Measurements from ENCODE around the gene BHLHE23. TPM values are rescaled to one million over a fixed set of nuclear protein-coding genes. Genes with fewer than 3 reads are reported as not detected.
A peak's percentile ranks its signal among the peaks of the same experiment; 100 is the strongest.

Gene BHLHE23
- total RNA-seq, 2 experiments from 2014 or later, result not detected

GRCh38 chr20:63009988-63010769 is 3.4 kb upstream of the BHLHE23 start:
- Histone ChIP-seq H3K79me2 (ENCODE audit: insufficient read depth, low read depth, low read length) (no peaks in the 10 kb centered on the region), H3K4me1 (ENCODE audit: insufficient read depth, low read length, poor library complexity, severe bottlenecking) (peaks cover 4% of the 10 kb centered on the region), H4K20me1 (ENCODE audit: insufficient read depth, low read length) (no peaks in the 10 kb centered on the region), H3K9me2 (ENCODE audit: insufficient read depth, low read length) (no peaks in the 10 kb centered on the region), H2AFZ (ENCODE audit: low read length) (no peak overlapping the region), H3K36me3 (ENCODE audit: insufficient read depth, low read length) (no peaks in the 10 kb centered on the region), H3K27ac (ENCODE audit: low read depth, low read length, poor library complexity, severe bottlenecking) (no peak overlapping the region), H3K4me2 (ENCODE audit: low read length) (peak overlapping the region; percentile 24; the same call in 1 of the 2 replicates), H3K4me3 (ENCODE audit: low read depth, low read length, poor library complexity, severe bottlenecking) (no peak overlapping the region), H3K9me3 (ENCODE audit: low read length) (peaks cover 13% of the 10 kb centered on the region; the same call in 1 of the 2 replicates)
- intact Hi-C loops (cut with micrococcal nuclease; ENCODE audit: unreplicated experiment), result loop anchor here (1.0 to 10.0 kb wide), 4 partner anchors 38 to 187 kb away; partner anchors contain the start of gene SLC17A9
- TF ChIP-seq CTCF (conservative IDR thresholded peaks at IDR 0.05; ENCODE audit: low read length), result no peak
- no peak for TF ChIP-seq EZH2phosphoT487 (IDR thresholded peaks at IDR 0.05; ENCODE audit: borderline replicate concordance, low read depth, low read length)
- CTCF ChIA-PET (ENCODE audit: unreplicated experiment), result no interaction called here
- POLR2A ChIA-PET, result no interaction called here
- BruUV-seq (replicated peaks), result no TSS peak
- DNase-seq (ENCODE audit: low spot score), result no peak

GRCh38 chr20:63009045-63009961 is 2.5 kb upstream of the BHLHE23 start:
- peak; percentile 75 for DNase-seq (ENCODE audit: low spot score)
- BruUV-seq (replicated peaks), result no TSS peak
- ChIA-PET CTCF (ENCODE audit: unreplicated experiment) (interaction anchor here (1.0 kb wide), 1 partner anchor 31 kb away, joined by 3 read pairs; no protein-coding TSS in a partner anchor), POLR2A (no interaction called here)
- H3K9me3 ChIP-seq (ENCODE audit: low read length), result peaks cover 13% of the 10 kb centered on the region; the same call in 1 of the 2 replicates
- H4K20me1 ChIP-seq (ENCODE audit: insufficient read depth, low read length), result no peaks in the 10 kb centered on the region
- H3K79me2 ChIP-seq (ENCODE audit: insufficient read depth, low read depth, low read length), result no peaks in the 10 kb centered on the region
- TF ChIP-seq CTCF (conservative IDR thresholded peaks at IDR 0.05; ENCODE audit: low read length) (peak; percentile 94), EZH2phosphoT487 (IDR thresholded peaks at IDR 0.05; ENCODE audit: borderline replicate concordance, low read depth, low read length) (no peak)
- H3K4me2 ChIP-seq (ENCODE audit: low read length), result peak overlapping the region; percentile 39
- no peak overlapping the region for H2AFZ ChIP-seq (ENCODE audit: low read length)
- H3K4me1 ChIP-seq (ENCODE audit: insufficient read depth, low read length, poor library complexity, severe bottlenecking), result peaks cover 4% of the 10 kb centered on the region
- intact Hi-C loops (cut with micrococcal nuclease; ENCODE audit: unreplicated experiment), result loop anchor here (1.0 to 10.0 kb wide), 4 partner anchors 37 to 186 kb away; partner anchors contain the start of gene SLC17A9
- no peak overlapping the region for H3K27ac ChIP-seq (ENCODE audit: low read depth, low read length, poor library complexity, severe bottlenecking)
- no peak overlapping the region for H3K4me3 ChIP-seq (ENCODE audit: low read depth, low read length, poor library complexity, severe bottlenecking)
- no peaks in the 10 kb centered on the region for H3K36me3 ChIP-seq (ENCODE audit: insufficient read depth, low read length)
- H3K9me2 ChIP-seq (ENCODE audit: insufficient read depth, low read length), result no peaks in the 10 kb centered on the region

Data from OCI-LY7 (cell line).